ENCODE data around the gene METTL16. TPM values are rescaled to one million over a fixed set of nuclear protein-coding genes. Genes with fewer than 3 reads are reported as not detected.

METTL16 gene
- total and polyA plus RNA-seq, 2 experiments from 2014 or later = 14.7 to 19.3 TPM

Small RNAs within 50 kb of the gene (small RNA-seq; reads per million reads assigned to genes)
- gene AC006435.3 (not detected), gene AC006435.4 (not detected), gene AC006435.5 (not detected)

Other genes with a start within 250 kb of the METTL16 start
- gene SMG6, start 208.1 kb downstream of the METTL16 start, total RNA-seq = 8.5 and 19.9 TPM in 2 replicates
- gene SMG6, start 208.1 kb downstream of the METTL16 start, polyA plus RNA-seq = 11.9 and 12.1 TPM in 2 replicates
- 16.0 and 27.7 TPM in 2 replicates for gene SRR, start 207.9 kb downstream of the METTL16 start, total RNA-seq
- 7.8 and 11.2 TPM in 2 replicates for gene SRR, start 207.9 kb downstream of the METTL16 start, polyA plus RNA-seq
- 21.2 and 28.9 TPM in 2 replicates for gene TSR1, start 175.4 kb downstream of the METTL16 start, total RNA-seq
- gene TSR1, start 175.4 kb downstream of the METTL16 start, polyA plus RNA-seq = 20.6 and 22.0 TPM in 2 replicates
- gene SGSM2, start 174.4 kb downstream of the METTL16 start, total RNA-seq = 22.2 and 22.3 TPM in 2 replicates
- gene SGSM2, start 174.4 kb downstream of the METTL16 start, polyA plus RNA-seq = 34.9 and 51.2 TPM in 2 replicates
- 4.9 and 11.2 TPM in 2 replicates for gene MNT, start 110.8 kb downstream of the METTL16 start, total RNA-seq
- gene MNT, start 110.8 kb downstream of the METTL16 start, polyA plus RNA-seq = 8.9 and 9.9 TPM in 2 replicates
- gene PAFAH1B1, start 81.8 kb upstream of the METTL16 start, total RNA-seq = 91.8 and 98.5 TPM in 2 replicates
- gene PAFAH1B1, start 81.8 kb upstream of the METTL16 start, polyA plus RNA-seq = 37.5 and 47.0 TPM in 2 replicates
- gene CLUH, start 199.9 kb upstream of the METTL16 start, total RNA-seq = 28.7 and 45.5 TPM in 2 replicates
- gene CLUH, start 199.9 kb upstream of the METTL16 start, polyA plus RNA-seq = 50.2 and 54.4 TPM in 2 replicates
- gene CCDC92B, start 237.8 kb upstream of the METTL16 start, total RNA-seq = 0.12 TPM in 1 of 2 replicates, not detected in the other
- 0.10 TPM in 1 of 2 replicates, not detected in the other for gene CCDC92B, start 237.8 kb upstream of the METTL16 start, polyA plus RNA-seq